Posterior vena cava (tissue), 2 donors: Measurements from ENCODE around the gene TEK. TPM values are rescaled to one million over a fixed set of nuclear protein-coding genes. Genes with fewer than 3 reads are reported as not detected.
"Not testable (repeated sequence)": the region's sequence is repeated elsewhere in the genome, so short reads cannot be mapped to it uniquely, and the experiment has no call there.

Experiments
- DNase-seq: peaks from one replicate; pipeline ENCODE4 v3.0.0-alpha.2; 2020; ENCODE audit warnings: low spot score
- intact Hi-C, 2 donors: fragments of 100-400 bp; cut with DNase I; formaldehyde crosslinking; loops; one replicate each; pipeline versions ENCODE4 v1.14.1 to v1.14.2; 2022 to 2023
- long read RNA-seq, 2 donors: library from polyadenylated mRNA; unstranded; transcript quantifications; one replicate each; pipeline ENCODE4 v2.0.0, GENCODE V29; 2020 to 2021
- total RNA-seq, 2 donors: library from RNA; stranded (reverse); fragmentation: NEBNext Ultra II Directional; extraction: Animal tissue kit (Norgen Biotek cat#: 25700); gene quantifications; one replicate each; pipeline ENCODE4 v1.2.1, GENCODE V29; 2021
- donor health status: DM: yes; HTN: yes; CAD: no.
- donor health status: DM: yes; HTN: yes; CAD: no.

The TEK gene
- total RNA-seq: 10 to 100 TPM; 14.5 to 18.0 TPM
- long read RNA-seq, donor 1, full-length matches to known transcripts: 1 of 5 reads
- long read RNA-seq, donor 1, partial matches to known transcripts: 1 of 5 reads
- long read RNA-seq, donor 1, other reads (novel, unspliced or antisense): 3 of 5 reads
- long read RNA-seq, donor 2, partial matches to known transcripts: 2 of 6 reads
- long read RNA-seq, donor 2, other reads (novel, unspliced or antisense): 4 of 6 reads

GRCh38 chr9:27108981-27109541, at the start of gene TEK:
Gene TEK, plus strand, starts transcription at chr9:27109225. Its CDS starts 366 bp downstream, at chr9:27109591.
- no peak for DNase-seq
- intact Hi-C loops: no loop called here

- intact Hi-C loops: no loop called here
- DNase-seq: no peak
These were observed 49.6 kb upstream of the TEK start for GRCh38 chr9:27059412-27059811.

- intact Hi-C loops: no loop called here
- no peak for DNase-seq
These were observed 49.1 kb upstream of the TEK start for GRCh38 chr9:27059907-27060306.

GRCh38 chr9:27065288-27065687, 43.7 kb upstream of the TEK start:
- no peak for DNase-seq
- intact Hi-C loops: no loop called here

- intact Hi-C loops: loop anchor here in 1 of 2 donors (5.0 kb wide), 1 partner anchor 518 kb away; no protein-coding TSS in a partner anchor
- DNase-seq: no peak
These were observed 34.9 kb upstream of the TEK start for GRCh38 chr9:27073841-27074728.

GRCh38 chr9:27078685-27079084, 30.3 kb upstream of the TEK start:
- no peak for DNase-seq
- intact Hi-C loops: no loop called here

GRCh38 chr9:27085456-27085855, 23.6 kb upstream of the TEK start:
- intact Hi-C loops: no loop called here

GRCh38 chr9:27086818-27087680, 22.0 kb upstream of the TEK start:
- intact Hi-C loops: no loop called here
- no peak for DNase-seq

More at GRCh38 chr9:27085456-27085855, 23.6 kb upstream of the TEK start:
- no peak for DNase-seq

GRCh38 chr9:27088981-27089380, 20.0 kb upstream of the TEK start:
- intact Hi-C loops: no loop called here
- DNase-seq: no peak

GRCh38 chr9:27089706-27090105, 19.3 kb upstream of the TEK start:
- DNase-seq: no peak
- intact Hi-C loops: loop anchor here in 1 of 2 donors (5.0 kb wide), 1 partner anchor 492 kb away; no protein-coding TSS in a partner anchor

GRCh38 chr9:27090231-27090630, 18.8 kb upstream of the TEK start:
- intact Hi-C loops: loop anchor here in 1 of 2 donors (5.0 kb wide), 1 partner anchor 493 kb away; no protein-coding TSS in a partner anchor

GRCh38 chr9:27090711-27091110, 18.3 kb upstream of the TEK start:
- intact Hi-C loops: loop anchor here in 1 of 2 donors (5.0 kb wide), 1 partner anchor 493 kb away; no protein-coding TSS in a partner anchor
- no peak for DNase-seq

More at GRCh38 chr9:27090231-27090630, 18.8 kb upstream of the TEK start:
- no peak for DNase-seq

- not testable (repeated sequence) for DNase-seq
- intact Hi-C loops: loop anchor here in 1 of 2 donors (5.0 kb wide), 1 partner anchor 495 kb away; no protein-coding TSS in a partner anchor
These were observed 16.5 kb upstream of the TEK start for GRCh38 chr9:27092496-27092895.

- intact Hi-C loops: loop anchor here in 1 of 2 donors (5.0 kb wide), 1 partner anchor 496 kb away; no protein-coding TSS in a partner anchor
- not testable (repeated sequence) for DNase-seq
These were observed 15.5 kb upstream of the TEK start for GRCh38 chr9:27093384-27094067.

GRCh38 chr9:27094640-27095298, 14.3 kb upstream of the TEK start:
- no peak for DNase-seq
- intact Hi-C loops: loop anchor here in 1 of 2 donors (5.0 kb wide), 1 partner anchor 497 kb away; no protein-coding TSS in a partner anchor

- DNase-seq: no peak
- intact Hi-C loops: no loop called here
These were observed 1.8 kb upstream of the TEK start for GRCh38 chr9:27107241-27107640.

- intact Hi-C loops: loop anchor here in 1 of 2 donors (10.0 kb wide), 1 partner anchor 1735 kb away; no protein-coding TSS in a partner anchor
- no peak for DNase-seq
These were observed 596 bp downstream of the TEK start for GRCh38 chr9:27109621-27110020.
